NCI-H1092 (cell line): Measurements from ENCODE around the gene PIF1.
"Not testable (repeated sequence)": the region's sequence is repeated elsewhere in the genome, so short reads cannot be mapped to it uniquely, and the experiment has no call there.

Experiments
- DNase-seq: peaks from one replicate; lab custom pipeline; 2025; lab: John Stamatoyannopoulos, UW

PIF1 gene

DNA sequence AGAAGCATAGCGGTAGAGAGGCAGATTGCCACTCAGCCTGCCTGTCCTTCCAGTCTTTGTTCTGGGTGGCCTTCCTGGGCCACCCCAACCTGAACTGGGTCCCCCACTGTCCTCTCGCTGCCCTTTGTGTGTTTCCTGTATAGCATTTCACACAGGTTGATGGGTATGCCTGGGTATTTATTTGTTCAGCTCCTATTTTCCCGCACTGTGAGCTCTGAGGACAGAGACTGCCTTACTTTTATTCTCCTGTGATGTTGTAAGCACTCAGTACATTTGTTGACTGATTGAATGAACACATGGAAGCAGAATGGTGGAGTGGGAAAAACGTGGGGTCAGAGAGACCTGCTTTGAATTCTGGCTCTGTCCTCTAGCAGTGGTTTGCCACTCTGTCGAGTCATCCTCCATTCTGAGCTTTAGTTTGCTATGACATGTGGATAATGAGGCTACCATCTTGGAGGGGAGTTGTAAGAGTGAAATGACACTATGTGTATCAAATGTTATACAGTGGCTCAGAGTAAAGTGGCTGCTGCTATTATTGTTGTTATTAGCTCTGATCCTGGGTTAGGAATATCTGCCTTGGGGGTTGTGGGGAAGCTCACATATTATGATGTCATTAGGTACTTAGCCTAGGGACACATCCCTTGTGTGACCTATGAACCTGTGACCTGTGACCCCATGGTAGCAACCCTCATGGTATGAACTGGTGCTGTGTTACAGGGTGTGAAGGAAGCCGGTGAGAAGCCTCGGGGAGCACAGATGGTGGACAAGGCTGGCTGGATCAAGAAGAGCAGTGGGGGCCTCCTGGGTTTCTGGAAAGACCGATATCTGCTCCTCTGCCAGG lies 22.6 kb upstream of the PIF1 start:
- DNase-seq, result no peak

- no peak for DNase-seq
Observed at GRCh38 chr15:64847448-64847847, 22.0 kb upstream of the PIF1 start.

- DNase-seq, result no peak
Observed at GRCh38 chr15:64847016-64847415, 21.6 kb upstream of the PIF1 start.

DNA sequence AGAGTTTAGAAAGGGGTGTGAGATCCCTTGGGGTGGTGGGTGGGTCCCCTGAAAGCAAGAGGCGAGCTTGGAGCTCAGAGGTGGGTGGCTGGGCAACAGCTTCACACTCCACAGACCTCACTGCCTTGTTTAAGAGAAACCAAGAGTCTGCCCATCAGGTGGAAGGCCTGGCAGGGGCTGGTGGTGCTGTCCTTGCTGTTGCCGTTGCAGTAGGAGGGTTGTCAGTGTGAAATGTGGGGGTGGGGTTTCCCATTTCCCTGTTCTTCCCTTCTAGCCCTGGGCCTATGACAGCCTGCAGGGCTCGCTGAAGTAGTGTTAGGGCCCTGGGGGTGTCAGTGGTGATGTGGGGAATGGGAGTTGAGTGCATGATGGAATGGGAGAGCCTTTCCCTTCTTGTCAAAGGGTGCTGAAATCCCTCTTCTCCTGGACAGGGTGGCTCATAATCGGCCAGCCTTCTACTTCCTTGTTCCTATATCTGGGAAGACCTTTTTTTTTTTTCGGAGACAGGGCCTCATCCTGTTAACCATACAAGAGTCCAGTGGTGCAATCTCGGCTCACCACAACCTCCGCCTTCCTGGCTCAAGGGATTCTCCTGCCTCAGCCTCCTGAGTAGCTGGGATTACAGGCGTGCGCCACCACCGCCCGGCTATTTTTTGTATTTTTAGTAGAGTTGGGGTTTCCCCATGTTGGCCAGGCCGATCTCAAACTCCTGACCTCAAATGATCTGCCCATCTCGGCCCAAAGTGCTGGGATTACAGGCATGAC lies 20.6 kb upstream of the PIF1 start:
- no peak for DNase-seq

DNA sequence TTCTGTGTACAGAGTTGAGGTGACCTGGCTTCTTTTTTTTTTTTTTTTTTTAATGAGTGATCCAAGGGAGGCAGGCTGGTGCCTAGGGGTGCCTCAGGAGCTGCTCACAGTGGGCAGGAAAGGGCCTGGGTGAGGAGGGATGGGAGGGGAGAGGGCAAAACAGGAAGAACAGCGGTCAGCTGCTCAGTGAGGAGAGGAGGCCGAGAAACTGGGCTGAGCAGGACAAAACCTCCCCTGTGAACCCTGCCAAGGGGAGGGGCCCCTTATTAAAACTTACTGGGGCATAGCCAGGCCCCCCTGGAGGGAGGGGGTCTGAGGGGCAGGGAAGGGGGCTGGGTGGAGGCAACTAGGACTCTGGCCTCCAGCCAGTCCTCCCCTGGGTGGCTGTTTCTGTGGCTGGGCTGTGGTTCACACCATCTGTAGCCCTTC lies 19.8 kb upstream of the PIF1 start:
- DNase-seq, result no peak

GRCh38 chr15:64844576-64845145 lies 19.2 kb upstream of the PIF1 start:
- no peak for DNase-seq

GRCh38 chr15:64843991-64844390 lies 18.5 kb upstream of the PIF1 start:
- DNase-seq, result no peak

GRCh38 chr15:64842986-64843561 lies 17.6 kb upstream of the PIF1 start:
- DNase-seq, result no peak

DNA sequence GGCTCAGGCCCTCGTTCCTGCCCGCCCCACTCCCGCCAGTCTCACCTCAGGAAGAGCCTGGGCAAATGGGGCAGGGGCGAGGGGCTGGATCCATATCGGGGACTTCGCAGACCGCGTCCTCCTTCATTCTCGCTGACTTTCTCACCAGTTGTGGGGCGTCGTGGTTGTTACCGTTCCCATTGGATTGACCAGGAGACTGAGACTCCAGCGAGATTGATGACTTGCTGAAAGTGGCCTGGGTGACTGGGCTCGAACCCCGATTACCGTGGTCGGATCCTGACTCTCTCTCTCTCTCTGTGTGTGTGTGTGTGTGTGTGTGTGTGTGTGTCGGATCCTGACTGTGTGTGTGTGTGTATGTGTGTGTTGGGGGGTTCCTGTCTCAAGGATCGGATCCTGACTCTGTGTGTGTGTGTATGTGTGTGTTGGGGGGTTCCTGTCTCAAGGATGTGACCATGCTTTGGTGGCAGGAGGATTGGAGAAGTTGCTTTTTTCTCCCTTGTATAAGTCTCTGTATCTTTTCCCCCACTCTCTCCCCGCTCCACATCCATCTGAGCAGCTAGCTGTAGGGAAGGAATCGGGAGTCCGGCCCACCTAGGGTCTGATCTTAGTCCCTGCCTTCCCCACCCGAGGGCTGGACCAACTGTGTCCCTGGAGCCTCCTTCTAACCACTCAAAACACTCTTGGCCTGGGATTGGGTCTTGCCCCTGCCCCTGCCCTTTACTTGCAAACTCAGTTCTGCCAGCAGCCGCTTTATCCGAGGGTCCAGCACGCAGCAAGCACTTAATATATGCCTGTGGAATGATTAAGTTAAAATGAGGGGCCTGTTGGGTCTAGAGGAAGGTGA lies 16.9 kb upstream of the PIF1 start:
- DNase-seq, result no peak

GRCh38 chr15:64841344-64842095 lies 16.1 kb upstream of the PIF1 start, which contains the start of gene PLEKHO2:
Gene PLEKHO2 (plus strand): TSS chr15:64841915. CDS start chr15:64842017, 102 bp downstream.
- DNase-seq, result peak; percentile 41

DNA sequence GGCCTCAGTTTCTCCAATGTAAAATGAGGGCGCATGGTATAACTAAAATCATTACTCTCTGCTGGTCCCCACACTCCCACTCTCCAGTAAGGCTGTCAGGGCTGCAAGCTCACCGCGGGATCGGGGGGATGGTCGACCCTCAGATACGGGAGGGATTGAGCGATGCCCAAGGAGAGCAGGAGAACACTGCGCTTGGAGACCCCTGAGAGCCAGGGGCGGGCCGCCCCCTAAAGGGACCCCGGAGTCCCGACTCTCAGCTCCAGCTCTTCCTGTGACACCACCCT lies 15.6 kb upstream of the PIF1 start:
- DNase-seq, result no peak

- no peak for DNase-seq
Observed at GRCh38 chr15:64837502-64837901, 12.1 kb upstream of the PIF1 start.

GRCh38 chr15:64836023-64836536 lies 10.6 kb upstream of the PIF1 start:
- no peak for DNase-seq

GRCh38 chr15:64833690-64834089 lies 8.2 kb upstream of the PIF1 start:
- DNase-seq, result no peak

DNA sequence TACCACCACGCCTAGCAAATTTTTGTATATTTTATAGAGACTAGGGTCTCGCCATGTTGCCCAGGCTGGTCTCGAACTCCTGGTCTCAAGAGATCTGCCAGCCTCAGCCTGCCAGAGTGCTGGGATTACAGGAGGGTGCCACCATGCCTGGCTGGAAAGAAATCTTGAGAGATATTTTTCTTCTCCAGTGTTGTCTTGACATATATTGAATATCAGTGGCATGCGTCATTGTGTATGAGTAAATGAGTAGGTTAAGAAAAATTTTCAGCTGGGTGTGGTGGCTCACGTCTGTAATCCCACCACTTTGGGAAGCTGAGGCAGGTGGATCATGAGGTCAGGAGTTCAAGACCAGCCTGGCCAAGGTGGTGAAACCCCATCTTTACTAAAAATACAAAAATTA lies 3.5 kb upstream of the PIF1 start:
- DNase-seq, result no peak

DNA sequence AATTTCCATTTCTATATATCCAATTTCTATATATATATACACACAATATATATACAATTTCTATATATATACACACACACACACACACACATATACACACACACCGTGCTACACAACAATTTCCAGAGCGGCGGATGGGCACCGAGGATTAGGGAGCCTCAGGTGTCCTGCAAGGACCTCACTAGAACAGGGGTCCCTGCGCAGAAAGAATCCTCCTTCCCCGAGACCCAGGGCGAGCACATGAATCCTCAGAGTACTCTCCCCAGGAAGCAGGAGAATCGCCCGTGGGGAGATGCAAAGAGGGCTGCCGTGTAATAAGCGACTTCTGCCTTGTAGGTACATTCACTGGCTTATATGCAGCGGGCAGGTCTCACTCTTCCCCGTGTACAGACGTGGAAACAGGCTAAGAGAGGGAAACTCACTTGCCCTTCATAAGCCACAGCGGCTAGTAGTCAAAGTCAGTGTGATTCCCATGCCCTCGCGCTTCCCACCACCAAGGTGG lies 467 bp downstream of the PIF1 start:
- DNase-seq, result no peak

DNA sequence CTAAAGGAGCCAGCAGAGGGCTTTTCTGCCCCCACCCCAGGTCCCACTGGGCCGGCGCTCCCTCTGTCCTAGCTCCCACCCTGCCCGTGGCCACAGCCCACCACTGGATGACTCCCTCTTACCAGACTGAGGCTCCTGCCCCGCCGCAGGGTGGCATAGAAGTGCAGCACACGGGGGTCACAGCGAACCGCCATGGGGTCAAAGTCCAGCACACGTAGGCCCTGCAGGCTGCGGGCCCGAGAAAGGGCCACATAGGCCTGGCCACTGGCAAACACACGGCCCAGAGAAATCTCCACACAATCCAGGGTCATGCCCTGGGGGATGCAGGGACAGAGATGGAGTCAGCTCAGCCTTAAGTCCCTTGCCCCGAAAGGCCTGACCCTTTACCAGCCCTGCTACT lies 9.0 kb downstream of the PIF1 start:
- no peak for DNase-seq

DNA sequence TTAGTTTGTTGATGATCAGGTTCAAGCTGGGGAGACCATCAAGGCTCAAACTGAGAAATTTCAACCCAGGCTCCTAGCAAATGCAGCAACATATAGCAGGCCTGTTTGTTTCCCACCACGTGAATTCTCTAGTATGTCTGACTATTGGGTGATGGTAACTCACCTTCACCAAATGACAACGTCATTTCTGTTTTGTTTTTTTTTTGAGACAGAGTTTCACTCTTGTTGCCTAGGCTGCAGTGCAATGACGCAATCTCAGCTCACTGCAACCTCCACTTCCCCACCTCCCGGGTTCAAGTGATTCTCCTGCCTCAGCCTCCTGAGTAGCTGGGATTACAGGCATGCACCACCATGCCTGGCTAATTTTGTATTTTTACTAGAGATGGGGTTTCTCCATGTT lies 10.5 kb downstream of the PIF1 start:
- DNase-seq, result not testable (repeated sequence)

- not testable (repeated sequence) for DNase-seq
Observed at GRCh38 chr15:64814283-64814682, 11.2 kb downstream of the PIF1 start.

GRCh38 chr15:64813075-64813474 lies 12.4 kb downstream of the PIF1 start:
- DNase-seq, result no peak
